Type B pancreatic cell (in vitro differentiated cells): ENCODE data around the gene MYO1E. TPM values are rescaled to one million over a fixed set of nuclear protein-coding genes. Genes with fewer than 3 reads are reported as not detected.

ENCODE experiments used
- DNase-seq: peaks from one replicate; pipeline ENCODE4 v3.0.0; 2021; ENCODE audit warnings: mixed read lengths; ENCODE audit not compliant: unreplicated experiment; ENCODE audit errors: extremely low spot score
- H3K27ac Mint-ChIP-seq: 2 replicates; pipeline ENCODE4 v1.8.0; 2021; ENCODE audit warnings: mild to moderate bottlenecking, mixed read lengths
- H3K27me3 Mint-ChIP-seq: 2 replicates; pipeline ENCODE4 v1.8.0; 2021; ENCODE audit warnings: mixed read lengths
- H3K36me3 Mint-ChIP-seq: 2 replicates; pipeline ENCODE4 v1.8.0; 2021; ENCODE audit warnings: mixed read lengths
- H3K4me1 Mint-ChIP-seq: one replicate; pipeline ENCODE4 v1.8.0; 2021; ENCODE audit warnings: mixed read lengths; ENCODE audit not compliant: unreplicated experiment
- H3K4me3 Mint-ChIP-seq: 2 replicates; pipeline ENCODE4 v1.8.0; 2021; ENCODE audit warnings: mild to moderate bottlenecking, mixed read lengths
- H3K9me3 Mint-ChIP-seq: 2 replicates; pipeline ENCODE4 v1.8.0; 2021; ENCODE audit warnings: mixed read lengths
- total RNA-seq: library from RNA; stranded (reverse); gene quantifications from 2 replicates; pipeline ENCODE4 v1.2.1, GENCODE V29; 2021; ENCODE audit warnings: low replicate concordance
- TF ChIP-seq, protein P1 (sequence below): fragments of 200-600 bp; sonication (generic); conservative IDR thresholded peaks from 2 replicates; pipeline ENCODE4 v1.5.0; 2021; ENCODE audit warnings: antibody characterized with exemption, mild to moderate bottlenecking

The MYO1E gene
- total RNA-seq, 1 donor from 2014 or later: 55.6 TPM

DNA sequence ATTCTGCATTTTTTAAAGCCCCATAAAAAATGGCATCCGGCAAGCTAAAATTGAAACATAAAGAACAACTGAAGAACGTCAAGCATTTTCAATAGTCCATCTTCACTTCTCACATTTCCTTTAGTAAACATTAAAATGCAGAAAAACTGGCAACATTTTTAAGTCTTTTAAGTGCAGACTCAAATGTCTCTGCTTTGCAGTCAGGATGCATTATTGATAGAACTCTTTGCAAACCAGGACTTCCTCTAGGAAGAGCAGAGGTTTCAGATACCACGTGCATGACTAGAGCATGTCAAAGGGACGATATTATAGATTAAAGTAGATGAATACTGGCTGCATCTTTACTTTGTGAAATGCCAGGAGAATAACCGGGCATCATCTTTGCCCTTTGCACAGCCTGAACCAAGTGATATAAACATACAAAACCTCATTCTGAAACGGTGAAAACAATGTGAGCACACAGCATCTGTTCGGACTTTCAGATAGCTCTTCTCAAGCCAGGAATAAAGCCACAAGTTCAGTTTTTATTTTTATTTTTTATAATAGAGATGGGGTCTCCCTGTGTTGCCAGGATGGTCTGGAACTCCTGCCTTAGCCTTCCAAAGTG is 101.0 kb downstream of the MYO1E start:
- TF ChIP-seq, protein P1, sequence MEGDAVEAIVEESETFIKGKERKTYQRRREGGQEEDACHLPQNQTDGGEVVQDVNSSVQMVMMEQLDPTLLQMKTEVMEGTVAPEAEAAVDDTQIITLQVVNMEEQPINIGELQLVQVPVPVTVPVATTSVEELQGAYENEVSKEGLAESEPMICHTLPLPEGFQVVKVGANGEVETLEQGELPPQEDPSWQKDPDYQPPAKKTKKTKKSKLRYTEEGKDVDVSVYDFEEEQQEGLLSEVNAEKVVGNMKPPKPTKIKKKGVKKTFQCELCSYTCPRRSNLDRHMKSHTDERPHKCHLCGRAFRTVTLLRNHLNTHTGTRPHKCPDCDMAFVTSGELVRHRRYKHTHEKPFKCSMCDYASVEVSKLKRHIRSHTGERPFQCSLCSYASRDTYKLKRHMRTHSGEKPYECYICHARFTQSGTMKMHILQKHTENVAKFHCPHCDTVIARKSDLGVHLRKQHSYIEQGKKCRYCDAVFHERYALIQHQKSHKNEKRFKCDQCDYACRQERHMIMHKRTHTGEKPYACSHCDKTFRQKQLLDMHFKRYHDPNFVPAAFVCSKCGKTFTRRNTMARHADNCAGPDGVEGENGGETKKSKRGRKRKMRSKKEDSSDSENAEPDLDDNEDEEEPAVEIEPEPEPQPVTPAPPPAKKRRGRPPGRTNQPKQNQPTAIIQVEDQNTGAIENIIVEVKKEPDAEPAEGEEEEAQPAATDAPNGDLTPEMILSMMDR: no peak
- Mint-ChIP-seq H3K4me3 (no peak overlapping the region), H3K27me3 (no peaks in the 10 kb centered on the region), H3K27ac (no peak overlapping the region), H3K9me3 (no peaks in the 10 kb centered on the region), H3K4me1 (peaks cover 5% of the 10 kb centered on the region), H3K36me3 (no peaks in the 10 kb centered on the region)
- DNase-seq: no peak

- no peaks in the 10 kb centered on the region for H3K27me3 Mint-ChIP-seq
- no peak overlapping the region for H3K4me3 Mint-ChIP-seq
- H3K36me3 Mint-ChIP-seq: no peaks in the 10 kb centered on the region
- H3K9me3 Mint-ChIP-seq: no peaks in the 10 kb centered on the region
- TF ChIP-seq, protein P1: no peak
- H3K27ac Mint-ChIP-seq: no peak overlapping the region
- no peak for DNase-seq
- H3K4me1 Mint-ChIP-seq: no peaks in the 10 kb centered on the region
These were observed 103.7 kb downstream of the MYO1E start for GRCh38 chr15:59268852-59269407.

DNA sequence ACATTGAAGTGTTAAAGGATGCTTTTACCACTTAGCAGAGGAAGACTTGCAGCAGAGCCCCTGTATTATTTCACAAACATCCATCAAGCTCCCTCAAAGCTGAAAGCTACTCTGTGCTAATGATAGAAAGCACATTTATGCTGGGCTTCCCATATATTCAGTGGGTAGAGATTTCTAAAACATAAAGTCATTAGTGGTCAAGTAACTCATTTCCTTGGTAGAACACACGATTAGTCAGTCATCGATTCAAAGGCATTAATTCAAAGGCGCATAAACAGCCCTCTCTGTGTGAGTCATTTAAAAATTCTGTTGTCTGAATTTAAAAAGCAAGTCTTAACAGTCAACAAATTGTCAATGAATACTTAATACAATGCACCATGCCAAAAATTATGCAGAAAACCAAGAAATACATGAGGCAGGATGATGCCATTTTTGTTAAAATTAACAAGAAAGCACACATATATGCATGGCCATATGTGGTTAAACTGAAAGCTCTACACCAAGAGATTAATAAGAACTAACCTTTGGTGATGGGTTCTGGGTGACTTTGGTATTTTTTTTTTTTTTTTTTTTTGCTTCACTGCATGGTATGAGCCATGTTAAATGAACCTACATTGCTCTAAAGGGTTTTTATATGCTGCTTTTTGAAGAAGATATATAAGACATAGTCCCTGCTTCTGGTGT is 104.4 kb downstream of the MYO1E start:
- no peaks in the 10 kb centered on the region for H3K9me3 Mint-ChIP-seq
- no peak for DNase-seq
- no peak overlapping the region for H3K4me3 Mint-ChIP-seq
- no peaks in the 10 kb centered on the region for H3K27me3 Mint-ChIP-seq
- TF ChIP-seq, protein P1: no peak
- no peak overlapping the region for H3K27ac Mint-ChIP-seq
- no peaks in the 10 kb centered on the region for H3K4me1 Mint-ChIP-seq
- H3K36me3 Mint-ChIP-seq: no peaks in the 10 kb centered on the region

- TF ChIP-seq, protein P1: no peak
- no peak overlapping the region for H3K4me3 Mint-ChIP-seq
- no peak overlapping the region for H3K27ac Mint-ChIP-seq
- H3K27me3 Mint-ChIP-seq: no peaks in the 10 kb centered on the region
- H3K9me3 Mint-ChIP-seq: no peaks in the 10 kb centered on the region
- no peaks in the 10 kb centered on the region for H3K36me3 Mint-ChIP-seq
- peaks cover 4% of the 10 kb centered on the region for H3K4me1 Mint-ChIP-seq
- no peak for DNase-seq
These were observed 106.6 kb downstream of the MYO1E start for GRCh38 chr15:59266028-59266427.

DNA sequence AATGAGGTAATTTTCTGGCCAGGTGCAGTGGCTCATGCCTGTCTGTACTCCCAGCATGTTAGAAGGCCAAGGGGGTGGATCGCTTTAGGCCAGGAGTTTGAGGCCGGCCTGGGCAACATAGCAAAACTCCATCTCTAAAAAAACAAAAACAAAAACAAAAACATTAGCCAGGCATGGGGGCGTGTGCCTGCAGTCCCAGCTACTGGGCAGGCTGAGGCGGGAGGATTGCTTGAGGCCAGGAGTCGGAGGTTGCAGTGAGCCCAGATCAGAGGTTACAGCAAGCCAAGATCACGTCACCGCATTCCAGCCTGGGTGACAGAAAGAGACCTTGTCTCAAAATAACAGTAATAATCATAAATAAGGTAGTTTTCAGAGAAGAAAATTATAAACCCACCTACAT is 110.4 kb downstream of the MYO1E start:
- Mint-ChIP-seq H3K9me3 (no peaks in the 10 kb centered on the region), H3K4me3 (no peak overlapping the region), H3K4me1 (peaks cover 9% of the 10 kb centered on the region), H3K36me3 (no peaks in the 10 kb centered on the region), H3K27me3 (no peaks in the 10 kb centered on the region), H3K27ac (no peak overlapping the region)
- TF ChIP-seq, protein P1: no peak
- no peak for DNase-seq
